ENCODE measurements around the gene IGFBP6.

Gene IGFBP6, protein sequence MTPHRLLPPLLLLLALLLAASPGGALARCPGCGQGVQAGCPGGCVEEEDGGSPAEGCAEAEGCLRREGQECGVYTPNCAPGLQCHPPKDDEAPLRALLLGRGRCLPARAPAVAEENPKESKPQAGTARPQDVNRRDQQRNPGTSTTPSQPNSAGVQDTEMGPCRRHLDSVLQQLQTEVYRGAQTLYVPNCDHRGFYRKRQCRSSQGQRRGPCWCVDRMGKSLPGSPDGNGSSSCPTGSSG

DNA sequence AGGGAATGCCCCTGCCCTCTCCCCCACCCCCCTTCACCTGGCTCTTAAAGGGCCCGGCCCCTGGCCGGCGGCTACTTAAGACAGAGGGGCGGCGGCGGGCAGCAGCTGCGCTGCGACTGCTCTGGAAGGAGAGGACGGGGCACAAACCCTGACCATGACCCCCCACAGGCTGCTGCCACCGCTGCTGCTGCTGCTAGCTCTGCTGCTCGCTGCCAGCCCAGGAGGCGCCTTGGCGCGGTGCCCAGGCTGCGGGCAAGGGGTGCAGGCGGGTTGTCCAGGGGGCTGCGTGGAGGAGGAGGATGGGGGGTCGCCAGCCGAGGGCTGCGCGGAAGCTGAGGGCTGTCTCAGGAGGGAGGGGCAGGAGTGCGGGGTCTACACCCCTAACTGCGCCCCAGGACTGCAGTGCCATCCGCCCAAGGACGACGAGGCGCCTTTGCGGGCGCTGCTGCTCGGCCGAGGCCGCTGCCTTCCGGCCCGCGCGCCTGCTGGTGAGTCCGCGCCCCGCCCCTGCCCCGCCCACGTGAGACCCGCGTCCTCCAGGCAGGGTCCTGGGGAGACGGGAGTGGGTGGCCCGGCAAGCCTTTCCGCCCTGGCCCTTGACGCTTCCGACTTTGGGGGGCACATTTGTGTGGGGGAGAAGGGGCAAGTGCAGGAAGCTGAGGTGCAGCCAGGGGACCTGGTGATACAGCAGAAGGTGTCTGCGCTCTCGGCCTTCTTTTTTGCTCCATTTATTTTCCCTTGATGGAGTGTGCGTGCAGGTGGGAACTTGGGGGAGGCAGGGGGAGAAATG is at the start of gene IGFBP6:
Gene IGFBP6 (plus strand): TSS at position 104 of the 790 bp plus-strand sequence. CDS start 51 bp downstream, at position 155.
- peak; percentile 41 to 51 for DNase-seq

DNA sequence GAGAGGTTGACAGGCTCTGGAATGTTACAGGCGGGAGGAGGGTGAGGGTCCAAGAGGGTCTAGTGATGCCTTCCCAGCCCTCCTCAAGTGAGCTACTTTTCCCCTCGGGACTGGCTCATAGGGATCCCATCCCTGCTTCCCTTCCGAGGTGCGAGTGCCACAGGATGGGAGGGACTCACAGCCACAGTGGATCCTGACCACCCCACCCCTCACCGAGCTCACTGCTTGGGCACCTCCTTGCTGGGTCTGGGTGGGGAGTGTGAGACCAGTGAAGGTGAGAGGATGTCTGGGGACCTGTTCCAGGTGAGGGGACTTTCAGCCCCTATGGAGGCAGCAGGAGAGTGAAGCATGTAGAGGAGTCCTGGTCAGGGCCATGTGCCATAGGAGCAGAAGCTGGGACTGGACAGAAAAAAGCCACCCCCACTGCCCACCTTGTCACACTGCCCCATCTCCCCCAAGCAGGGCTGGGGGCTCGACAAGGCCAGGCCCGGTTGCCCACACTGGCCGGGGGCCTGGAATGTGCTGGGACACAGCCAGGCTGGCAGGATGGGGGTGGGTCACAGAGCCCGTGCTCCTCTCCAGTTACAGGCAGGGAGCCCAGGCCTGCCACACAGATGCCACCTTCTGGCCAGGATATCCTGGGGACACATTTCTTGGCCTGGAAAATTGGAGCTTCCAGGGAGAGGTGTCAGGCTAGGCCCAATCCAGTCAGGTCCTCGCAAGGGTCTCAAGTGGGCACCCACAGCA is 49.3 kb upstream of the IGFBP6 start:
- no peak for DNase-seq

DNA sequence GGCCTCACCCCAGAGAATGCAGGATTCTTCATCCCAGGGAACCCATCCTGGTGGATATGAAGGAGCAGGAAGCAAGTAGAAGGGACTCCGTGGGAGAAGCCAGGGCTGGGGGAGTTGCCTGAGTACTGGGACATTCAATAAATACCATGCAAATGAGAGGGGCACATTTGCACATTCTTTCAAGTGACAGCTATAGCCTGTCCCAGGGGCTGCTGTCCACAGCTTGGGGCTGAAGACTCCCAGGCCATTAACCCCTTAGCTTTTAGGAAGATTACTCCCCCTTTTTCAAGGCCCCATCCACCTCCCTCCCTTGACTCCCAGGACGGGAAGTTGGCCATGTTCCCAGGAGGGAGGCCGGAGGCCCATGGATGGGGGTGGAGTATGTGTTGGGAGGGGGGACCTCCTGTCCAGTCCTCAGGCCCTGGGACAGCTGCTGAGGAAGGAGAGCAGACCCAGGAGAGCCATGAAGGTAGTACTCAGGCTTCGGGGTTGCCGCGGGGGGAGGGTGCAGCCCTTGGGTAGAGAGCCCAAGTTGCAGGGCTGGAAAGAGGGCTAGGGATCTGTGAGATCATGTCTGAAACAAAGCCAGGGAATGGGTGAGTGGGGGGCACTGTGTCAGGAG is 48.6 kb upstream of the IGFBP6 start:
- no peak for DNase-seq

DNA sequence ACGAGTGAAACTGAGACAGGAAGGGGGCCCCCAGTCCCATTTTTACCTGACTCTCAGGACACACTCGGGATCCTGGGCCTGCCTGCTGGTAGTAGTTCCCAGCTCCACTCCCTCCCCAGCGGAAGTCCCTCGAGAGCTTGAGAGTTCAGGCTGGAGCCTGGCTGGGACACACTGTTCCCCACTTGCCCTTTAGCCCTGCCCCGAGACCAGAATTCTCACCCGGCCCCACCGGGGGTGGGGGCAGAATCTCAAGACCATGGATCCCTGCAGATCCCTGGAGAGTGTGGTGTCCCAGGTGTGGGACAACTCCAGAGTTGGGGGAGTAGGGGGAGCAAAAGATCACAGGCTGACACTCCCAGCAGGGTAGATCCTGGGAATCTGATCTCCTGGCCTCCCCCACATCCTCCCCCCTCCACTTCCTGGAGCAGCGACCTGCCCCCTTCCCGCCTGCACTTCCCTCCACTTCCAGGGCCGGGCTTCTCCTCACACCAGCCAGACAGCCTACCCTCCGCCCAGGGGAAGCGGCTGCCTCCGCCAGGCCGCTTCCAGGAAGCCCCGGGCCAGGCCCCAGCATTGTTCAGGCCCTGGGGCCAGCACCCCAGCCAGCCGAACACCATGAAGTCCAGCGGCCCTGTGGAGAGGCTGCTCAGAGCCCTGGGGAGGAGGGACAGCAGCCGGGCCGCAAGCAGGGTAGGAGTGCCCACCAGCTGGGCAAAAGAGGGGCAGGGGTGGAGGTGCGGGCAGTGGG is 47.7 kb upstream of the IGFBP6 start, which contains the start of gene TNS2:
Gene TNS2 (plus strand): TSS at position 495 of the 748 bp plus-strand sequence. CDS start 121 bp downstream, at position 616.
- DNase-seq: no peak

DNA sequence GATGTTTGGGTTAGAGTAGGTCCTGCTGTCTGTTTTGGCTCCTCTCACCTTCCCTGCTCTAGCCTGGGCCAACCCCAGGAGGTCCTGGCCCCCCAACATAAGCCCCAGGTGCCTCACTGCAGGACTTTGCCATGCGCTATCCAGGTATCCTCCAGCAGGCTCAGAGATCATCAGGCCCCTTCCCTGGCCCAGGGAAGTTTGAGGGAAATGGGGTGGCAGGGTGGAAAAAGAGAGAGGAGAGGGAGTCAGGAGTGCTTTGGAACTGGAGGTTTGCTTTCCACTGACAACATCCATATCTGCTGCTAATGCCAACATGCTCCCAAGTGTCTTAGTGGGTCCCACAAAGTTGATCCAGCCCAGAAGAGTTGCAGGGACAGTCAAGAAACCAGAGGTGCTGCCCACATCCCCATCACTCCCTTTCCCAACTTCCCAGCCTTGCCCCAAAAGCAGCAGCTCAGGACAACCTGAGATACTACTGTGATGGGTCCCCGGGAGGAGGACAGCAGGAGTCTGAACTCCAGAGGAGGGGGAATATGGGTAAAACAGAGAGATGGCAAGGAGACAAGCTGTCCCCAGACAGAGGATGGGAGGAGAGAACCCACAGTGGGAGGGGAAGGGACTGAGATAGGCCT is 46.9 kb upstream of the IGFBP6 start:
- no peak for DNase-seq

DNA sequence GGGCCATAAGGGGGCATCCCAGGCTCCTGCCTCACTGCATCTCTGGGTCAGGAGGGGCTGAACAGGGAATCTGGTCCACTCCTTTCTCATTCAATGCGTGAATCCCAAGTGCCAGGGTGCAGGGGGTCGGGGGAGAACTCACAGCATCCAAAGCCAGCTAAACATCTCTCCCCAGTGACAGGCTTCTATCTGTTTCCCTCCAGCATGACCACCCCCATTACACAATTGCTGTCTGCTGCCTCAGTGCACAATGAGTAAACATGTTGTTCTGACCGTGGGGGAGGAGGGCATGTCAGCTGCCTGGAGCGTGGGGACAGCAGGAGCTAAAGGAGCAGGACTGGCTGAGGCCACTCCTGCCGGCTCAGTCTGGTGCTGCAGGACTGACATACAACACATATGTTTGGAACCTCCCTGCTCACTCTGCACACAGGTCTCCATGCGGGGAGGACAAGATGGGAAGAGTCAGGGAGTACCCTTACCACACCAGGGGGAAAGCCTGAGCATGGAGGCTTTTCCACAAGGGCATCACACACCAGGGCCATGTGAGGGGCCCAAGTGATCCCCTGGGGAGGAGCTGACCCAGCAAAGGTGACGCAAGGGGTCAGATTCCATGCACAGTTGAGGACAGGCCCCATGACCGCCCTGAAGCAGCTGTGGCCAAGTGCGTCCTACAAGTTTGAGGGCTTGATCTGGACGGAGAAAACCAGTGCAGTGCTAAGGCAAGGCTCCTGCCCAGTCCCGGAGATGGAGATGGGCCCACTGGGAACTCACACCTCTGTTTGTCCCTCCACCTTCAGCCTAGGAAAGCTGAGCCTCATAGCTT is 46.2 kb upstream of the IGFBP6 start:
- no peak for DNase-seq

DNA sequence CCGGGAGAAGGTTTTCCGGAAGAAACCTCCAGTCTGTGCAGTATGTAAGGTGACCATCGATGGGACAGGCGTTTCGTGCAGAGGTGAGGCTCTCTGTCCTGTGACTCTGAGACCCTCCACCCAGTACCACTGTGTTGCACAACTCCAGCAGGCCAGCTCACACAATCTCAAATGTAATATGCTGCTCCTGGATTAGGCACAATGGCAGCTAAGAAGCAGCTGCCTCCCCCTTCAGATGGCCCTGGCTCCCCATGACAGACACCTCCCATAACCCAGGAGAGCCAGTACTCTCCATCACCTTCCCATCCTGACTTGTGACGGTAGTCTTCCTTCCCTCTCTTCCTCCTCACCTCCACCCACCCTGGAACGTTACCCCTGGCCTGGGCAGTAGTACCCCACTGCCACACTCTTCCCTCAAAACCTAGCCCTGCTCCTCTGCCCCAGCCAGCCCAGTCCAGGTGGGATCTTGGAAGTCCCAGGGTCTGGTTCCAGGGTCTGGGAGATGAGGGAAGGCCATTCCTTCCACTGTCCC is 45.5 kb upstream of the IGFBP6 start:
- DNase-seq: no peak

DNA sequence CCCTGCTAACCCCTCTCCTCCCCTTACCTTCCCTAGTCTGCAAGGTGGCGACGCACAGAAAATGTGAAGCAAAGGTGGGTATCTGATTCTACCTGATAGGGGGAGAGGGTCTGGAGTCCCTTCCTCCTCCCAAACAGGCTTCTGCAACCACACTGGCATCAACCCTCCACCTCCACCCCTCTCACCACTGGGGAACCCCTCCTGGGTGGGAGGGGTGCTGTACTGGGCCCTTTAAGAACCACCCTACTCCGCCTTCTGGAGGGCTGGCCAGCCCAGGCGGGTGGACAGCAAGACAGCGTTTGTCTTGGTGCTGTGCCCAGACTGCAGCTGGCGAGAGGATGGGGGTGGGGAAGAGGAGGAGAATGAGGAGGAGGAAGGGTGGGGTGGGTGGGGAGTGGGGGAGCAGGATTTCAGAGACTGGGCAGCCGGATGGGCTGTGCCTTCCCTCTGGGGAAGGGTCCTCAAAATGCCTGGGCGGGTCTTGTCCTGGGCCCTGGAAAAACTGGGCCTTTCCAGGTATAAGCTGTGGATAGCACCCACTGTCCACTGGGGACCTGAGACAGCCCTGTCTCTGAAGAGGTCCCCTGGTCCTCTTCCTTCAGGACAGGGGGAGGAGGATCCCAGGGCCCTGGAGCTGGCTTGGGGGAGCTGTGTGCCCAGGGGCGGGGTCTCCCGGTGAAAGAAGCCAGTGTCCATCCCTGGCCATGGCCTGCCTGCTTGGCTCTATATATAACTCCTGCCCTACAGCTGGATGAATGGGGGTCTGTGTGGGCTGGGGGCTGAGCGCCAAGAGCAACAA is 44.8 kb upstream of the IGFBP6 start:
- no peak for DNase-seq

DNA sequence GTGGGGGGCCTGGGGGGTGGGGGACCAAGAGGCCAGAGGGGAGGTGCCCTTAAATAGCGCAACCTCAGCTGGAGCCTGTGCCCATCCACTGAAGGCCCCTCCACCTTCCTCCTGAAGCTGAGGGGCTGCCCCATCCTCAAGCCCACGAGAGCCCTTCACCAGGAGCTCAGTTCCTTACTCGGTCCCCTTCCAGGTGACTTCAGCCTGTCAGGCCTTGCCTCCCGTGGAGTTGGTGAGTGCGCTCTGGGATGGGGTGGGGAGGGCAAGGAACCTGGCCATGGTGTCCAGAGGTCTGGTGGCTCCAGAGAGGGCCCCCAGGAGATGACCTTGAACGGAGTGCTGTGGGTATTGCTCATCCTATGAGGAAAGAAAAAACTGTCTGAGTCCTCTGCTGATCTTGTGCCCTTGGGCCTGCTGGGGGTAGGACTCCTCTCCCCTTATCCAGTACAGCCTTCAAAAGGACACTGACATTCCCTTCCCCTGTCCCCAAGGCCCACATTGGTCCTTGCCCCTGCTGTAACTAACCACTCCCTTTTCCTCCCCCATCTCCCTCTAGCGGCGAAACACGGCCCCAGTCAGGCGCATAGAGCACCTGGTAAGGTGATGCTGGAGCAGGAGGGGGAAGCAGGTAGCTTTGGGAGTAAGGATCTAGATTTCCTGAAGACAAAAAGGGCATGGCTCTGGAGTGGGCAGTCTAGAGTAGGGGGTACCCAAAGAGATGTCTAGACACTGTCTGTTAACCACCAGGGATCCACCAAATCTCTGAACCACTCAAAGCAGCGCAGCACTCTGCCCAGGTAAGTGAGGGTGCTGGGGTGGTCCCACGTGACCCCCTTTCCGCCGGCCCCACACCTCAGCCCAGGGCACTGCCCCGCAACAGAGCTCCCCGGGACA is 44.0 kb upstream of the IGFBP6 start:
- peak; percentile 59 to 68 for DNase-seq

DNA sequence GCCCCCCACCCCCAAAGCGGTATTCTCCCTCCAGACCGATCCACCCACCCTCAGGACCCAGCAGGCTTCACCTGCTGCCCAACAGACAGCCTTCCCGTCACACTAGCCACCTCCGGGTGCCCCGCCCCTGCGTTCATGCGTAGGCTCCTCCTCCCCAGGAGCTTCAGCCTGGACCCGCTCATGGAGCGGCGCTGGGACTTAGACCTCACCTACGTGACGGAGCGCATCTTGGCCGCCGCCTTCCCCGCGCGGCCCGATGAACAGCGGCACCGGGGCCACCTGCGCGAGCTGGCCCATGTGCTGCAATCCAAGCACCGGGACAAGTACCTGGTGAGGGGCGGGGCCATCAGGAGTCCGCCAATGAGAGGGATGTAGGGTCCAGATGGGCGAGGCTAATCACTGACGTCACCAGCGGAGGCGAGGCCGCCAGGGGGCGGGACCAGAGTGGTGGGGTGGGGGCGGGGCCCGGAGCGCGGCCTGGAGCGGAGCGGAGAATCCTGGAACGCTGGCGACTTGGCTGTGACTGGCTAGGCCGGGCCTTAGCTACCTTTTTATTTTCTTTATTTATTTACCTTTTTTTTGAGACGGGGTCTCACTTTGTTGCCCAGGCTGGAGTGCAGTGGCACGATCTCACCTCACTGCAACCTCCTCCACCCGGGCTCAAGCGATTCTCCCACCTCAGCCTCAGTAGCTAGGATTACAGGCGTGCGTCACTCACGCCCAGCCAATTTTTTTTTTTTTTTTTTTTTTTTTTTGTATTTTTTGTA is 43.2 kb upstream of the IGFBP6 start:
- DNase-seq: peak; percentile 94 to 95

DNA sequence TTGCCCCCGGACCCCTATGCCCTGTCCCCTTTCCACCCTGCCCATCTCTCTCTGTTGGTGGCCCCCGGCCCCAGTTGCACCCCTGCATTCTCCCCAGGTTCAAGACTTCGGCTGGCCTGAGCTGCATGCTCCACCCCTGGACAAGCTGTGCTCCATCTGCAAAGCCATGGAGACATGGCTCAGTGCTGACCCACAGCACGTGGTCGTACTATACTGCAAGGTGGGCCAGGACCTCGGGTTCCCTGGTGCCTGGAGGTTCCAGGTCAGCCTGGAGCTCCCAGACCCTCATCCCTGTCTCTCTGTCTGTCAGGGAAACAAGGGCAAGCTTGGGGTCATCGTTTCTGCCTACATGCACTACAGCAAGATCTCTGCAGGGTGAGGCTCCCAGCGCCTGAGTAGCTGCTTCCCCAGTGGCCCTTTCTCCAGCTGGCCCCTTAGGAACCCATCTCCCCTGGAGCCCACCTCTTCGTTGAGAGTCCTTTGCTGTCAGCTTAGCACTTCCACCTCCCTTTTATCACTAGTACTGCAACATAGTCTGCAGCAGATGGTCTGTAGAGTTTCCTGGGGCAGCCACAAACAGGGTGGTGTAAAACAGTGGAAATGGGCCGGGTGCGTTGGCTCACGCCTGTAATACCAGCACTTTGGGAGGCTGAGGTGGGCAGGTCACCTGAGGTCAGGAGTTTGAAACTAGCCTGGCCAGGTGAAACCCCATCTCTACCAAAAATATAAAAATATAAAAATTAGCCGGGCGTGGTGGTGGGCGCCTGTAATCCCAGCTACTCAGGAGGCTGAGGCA is 41.8 kb upstream of the IGFBP6 start:
- DNase-seq: no peak

DNA sequence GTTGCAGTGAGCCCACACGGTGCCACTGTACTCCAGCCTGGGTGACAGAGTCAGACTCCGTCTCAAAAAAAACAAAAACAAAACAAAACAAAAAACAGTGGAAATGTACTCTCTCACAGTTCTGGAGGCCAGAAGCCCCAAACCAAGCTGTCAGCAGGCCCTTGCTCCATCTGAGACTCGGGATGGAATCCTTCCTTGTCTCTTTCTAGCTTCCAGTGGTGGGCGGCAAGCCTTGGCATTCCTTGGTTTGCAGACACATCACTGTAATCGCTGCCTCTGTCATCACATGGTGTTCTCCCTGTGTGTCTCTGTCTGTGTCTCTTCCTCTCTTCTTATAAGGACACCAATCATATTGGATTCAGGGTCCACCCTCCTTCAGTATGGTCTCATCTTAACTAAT is 41.2 kb upstream of the IGFBP6 start:
- DNase-seq: no peak

DNA sequence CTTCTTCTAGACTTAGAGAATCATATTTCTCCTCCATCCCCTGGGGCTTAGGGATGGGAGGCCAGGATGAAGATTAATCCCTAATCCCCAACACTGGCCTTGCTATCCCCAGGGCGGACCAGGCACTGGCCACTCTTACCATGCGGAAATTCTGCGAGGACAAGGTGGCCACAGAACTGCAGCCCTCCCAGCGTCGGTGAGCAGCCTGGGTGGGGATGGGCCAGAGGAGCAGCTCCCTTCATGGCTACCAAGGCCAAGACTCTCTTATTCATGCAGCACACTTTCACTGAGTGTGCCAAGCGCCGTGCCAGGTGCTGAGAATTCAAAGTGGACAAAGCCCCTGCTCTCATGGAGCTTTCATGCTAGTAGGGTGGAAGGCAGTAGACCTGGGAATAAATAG is 40.6 kb upstream of the IGFBP6 start:
- DNase-seq: no peak

DNA sequence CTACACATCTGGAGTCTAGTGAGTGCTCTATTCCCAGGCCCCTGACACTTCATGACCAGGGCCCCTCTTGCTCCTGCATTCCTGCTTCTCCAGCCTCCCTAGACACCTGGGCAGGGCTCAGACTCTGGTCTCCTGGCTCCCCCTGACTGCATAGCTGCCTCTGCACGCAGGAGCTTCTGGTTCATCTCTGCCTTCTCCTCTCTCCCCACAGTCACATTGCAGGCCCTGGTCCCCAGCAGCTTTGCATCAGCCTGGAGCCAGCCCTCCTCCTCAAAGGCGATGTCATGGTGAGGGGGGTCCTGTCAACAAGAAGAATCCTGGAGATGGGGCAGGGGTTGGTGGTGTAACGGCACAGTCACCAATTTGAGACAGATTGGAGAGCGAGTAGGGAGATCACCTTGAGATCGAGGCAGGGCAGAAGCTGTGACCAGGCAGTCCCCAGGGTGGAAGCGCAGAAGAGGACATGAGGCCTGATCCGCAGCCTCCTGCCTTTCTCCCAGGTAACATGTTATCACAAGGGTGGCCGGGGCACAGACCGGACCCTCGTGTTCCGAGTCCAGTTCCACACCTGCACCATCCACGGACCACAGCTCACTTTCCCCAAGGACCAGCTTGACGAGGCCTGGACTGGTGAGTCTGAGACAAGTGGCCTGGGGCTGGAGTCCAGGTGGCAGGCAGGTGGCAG is 39.5 kb upstream of the IGFBP6 start:
- no peak for DNase-seq

DNA sequence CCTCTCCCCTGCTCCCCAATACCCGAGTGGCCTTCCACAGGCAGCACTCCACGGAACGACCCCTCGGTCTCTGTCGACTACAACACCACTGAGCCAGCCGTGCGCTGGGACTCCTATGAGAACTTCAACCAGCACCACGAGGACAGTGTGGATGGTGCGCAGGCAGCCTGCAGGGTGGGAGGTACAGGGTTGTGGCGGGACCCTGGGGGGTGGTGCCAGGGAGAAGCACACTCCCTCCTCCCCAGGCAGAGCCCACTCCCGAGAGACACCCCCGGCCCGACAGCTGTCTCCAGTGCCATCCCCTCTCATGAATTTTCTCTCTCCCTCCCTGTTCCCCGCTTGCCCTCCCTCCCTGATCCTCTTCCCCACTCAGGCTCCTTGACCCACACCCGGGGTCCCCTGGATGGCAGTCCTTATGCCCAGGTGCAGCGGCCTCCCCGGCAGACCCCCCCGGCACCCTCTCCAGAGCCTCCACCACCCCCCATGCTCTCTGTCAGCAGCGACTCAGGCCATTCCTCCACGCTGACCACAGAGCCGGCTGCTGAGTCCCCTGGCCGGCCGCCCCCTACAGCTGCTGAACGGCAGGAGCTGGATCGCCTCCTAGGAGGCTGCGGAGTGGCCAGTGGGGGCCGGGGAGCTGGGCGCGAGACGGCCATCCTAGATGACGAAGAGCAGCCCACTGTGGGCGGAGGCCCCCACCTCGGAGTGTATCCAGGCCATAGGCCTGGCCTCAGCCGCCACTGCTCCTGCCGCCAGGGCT is 38.6 kb upstream of the IGFBP6 start:
- DNase-seq: no peak

Measured in activated CD4-positive, alpha-beta T cell treated with anti-CD3 and anti-CD28 coated beads for 4 hours (primary cell).